ENCODE results near the gene OR13J1. TPM values are rescaled to one million over a fixed set of nuclear protein-coding genes. Genes with fewer than 3 reads are reported as not detected.

The OR13J1 gene
- total RNA-seq, 1 experiment from 2014 or later: not detected

GRCh38 chr9:35835766-35836165 lies 34.4 kb downstream of the OR13J1 start:
- ChIA-PET POLR2A (ENCODE audit: low non-redundant PET) (no interaction called here), CTCF (no interaction called here)
- no peaks in the 10 kb centered on the region for H3K27me3 ChIP-seq (replicated peaks; ENCODE audit: insufficient read depth, low read depth, low read length, poor library complexity)
- no peaks in the 10 kb centered on the region for H3K9me3 ChIP-seq (ENCODE audit: low read depth, low read length, poor library complexity, severe bottlenecking)
- H3K4me3 ChIP-seq (ENCODE audit: low read depth, low read length, poor library complexity, severe bottlenecking): no peak overlapping the region
- H3K27ac ChIP-seq (ENCODE audit: low read depth, low read length, poor library complexity, severe bottlenecking): no peak overlapping the region
- H3K36me3 ChIP-seq (ENCODE audit: insufficient read depth, low read length, poor library complexity, severe bottlenecking): no peaks in the 10 kb centered on the region
- intact Hi-C loops (cut with micrococcal nuclease; ENCODE audit: unreplicated experiment): no loop called here
- no peak for TF ChIP-seq CTCF (conservative IDR thresholded peaks at IDR 0.05; ENCODE audit: low read depth, low read length)
- TF ChIP-seq EZH2 (IDR thresholded peaks at IDR 0.05; ENCODE audit: borderline replicate concordance, low read depth, low read length, poor library complexity, severe bottlenecking): no peak
- no TSS peak for BruUV-seq (replicated peaks)
- DNase-seq (ENCODE audit: low spot score): no peak
- H3K4me1 ChIP-seq (ENCODE audit: insufficient read depth, low read length, poor library complexity, severe bottlenecking): no peaks in the 10 kb centered on the region

GRCh38 chr9:35835216-35835632 lies 35.0 kb downstream of the OR13J1 start:
- ChIA-PET POLR2A (ENCODE audit: low non-redundant PET) (no interaction called here), CTCF (no interaction called here)
- intact Hi-C loops (cut with micrococcal nuclease; ENCODE audit: unreplicated experiment): no loop called here
- Histone ChIP-seq H3K27me3 (replicated peaks; ENCODE audit: insufficient read depth, low read depth, low read length, poor library complexity) (no peaks in the 10 kb centered on the region), H3K36me3 (ENCODE audit: insufficient read depth, low read length, poor library complexity, severe bottlenecking) (no peaks in the 10 kb centered on the region), H3K9me3 (ENCODE audit: low read depth, low read length, poor library complexity, severe bottlenecking) (no peaks in the 10 kb centered on the region), H3K4me3 (ENCODE audit: low read depth, low read length, poor library complexity, severe bottlenecking) (no peak overlapping the region), H3K27ac (ENCODE audit: low read depth, low read length, poor library complexity, severe bottlenecking) (no peak overlapping the region), H3K4me1 (ENCODE audit: insufficient read depth, low read length, poor library complexity, severe bottlenecking) (peaks cover under 1% of the 10 kb centered on the region)
- DNase-seq (ENCODE audit: low spot score): no peak
- TF ChIP-seq EZH2 (IDR thresholded peaks at IDR 0.05; ENCODE audit: borderline replicate concordance, low read depth, low read length, poor library complexity, severe bottlenecking): no peak
- peak; percentile 54 for TF ChIP-seq CTCF (conservative IDR thresholded peaks at IDR 0.05; ENCODE audit: low read depth, low read length)
- BruUV-seq (replicated peaks): no TSS peak

GRCh38 chr9:35834260-35835215 lies 35.7 kb downstream of the OR13J1 start:
- Histone ChIP-seq H3K4me3 (ENCODE audit: low read depth, low read length, poor library complexity, severe bottlenecking) (no peak overlapping the region), H3K27ac (ENCODE audit: low read depth, low read length, poor library complexity, severe bottlenecking) (no peak overlapping the region), H3K9me3 (ENCODE audit: low read depth, low read length, poor library complexity, severe bottlenecking) (no peaks in the 10 kb centered on the region), H3K27me3 (replicated peaks; ENCODE audit: insufficient read depth, low read depth, low read length, poor library complexity) (no peaks in the 10 kb centered on the region), H3K4me1 (ENCODE audit: insufficient read depth, low read length, poor library complexity, severe bottlenecking) (peaks cover 8% of the 10 kb centered on the region), H3K36me3 (ENCODE audit: insufficient read depth, low read length, poor library complexity, severe bottlenecking) (no peaks in the 10 kb centered on the region)
- TF ChIP-seq EZH2 (IDR thresholded peaks at IDR 0.05; ENCODE audit: borderline replicate concordance, low read depth, low read length, poor library complexity, severe bottlenecking) (no peak), CTCF (conservative IDR thresholded peaks at IDR 0.05; ENCODE audit: low read depth, low read length) (no peak)
- DNase-seq (ENCODE audit: low spot score): no peak
- ChIA-PET CTCF (no interaction called here), POLR2A (ENCODE audit: low non-redundant PET) (no interaction called here)
- BruUV-seq (replicated peaks): no TSS peak
- intact Hi-C loops (cut with micrococcal nuclease; ENCODE audit: unreplicated experiment): no loop called here

Data from A673 (cell line).